Measurements from ENCODE around the gene ADARB2.
"Not testable (repeated sequence)": the region's sequence is repeated elsewhere in the genome, so short reads cannot be mapped to it uniquely, and the experiment has no call there.

ADARB2 gene

DNA sequence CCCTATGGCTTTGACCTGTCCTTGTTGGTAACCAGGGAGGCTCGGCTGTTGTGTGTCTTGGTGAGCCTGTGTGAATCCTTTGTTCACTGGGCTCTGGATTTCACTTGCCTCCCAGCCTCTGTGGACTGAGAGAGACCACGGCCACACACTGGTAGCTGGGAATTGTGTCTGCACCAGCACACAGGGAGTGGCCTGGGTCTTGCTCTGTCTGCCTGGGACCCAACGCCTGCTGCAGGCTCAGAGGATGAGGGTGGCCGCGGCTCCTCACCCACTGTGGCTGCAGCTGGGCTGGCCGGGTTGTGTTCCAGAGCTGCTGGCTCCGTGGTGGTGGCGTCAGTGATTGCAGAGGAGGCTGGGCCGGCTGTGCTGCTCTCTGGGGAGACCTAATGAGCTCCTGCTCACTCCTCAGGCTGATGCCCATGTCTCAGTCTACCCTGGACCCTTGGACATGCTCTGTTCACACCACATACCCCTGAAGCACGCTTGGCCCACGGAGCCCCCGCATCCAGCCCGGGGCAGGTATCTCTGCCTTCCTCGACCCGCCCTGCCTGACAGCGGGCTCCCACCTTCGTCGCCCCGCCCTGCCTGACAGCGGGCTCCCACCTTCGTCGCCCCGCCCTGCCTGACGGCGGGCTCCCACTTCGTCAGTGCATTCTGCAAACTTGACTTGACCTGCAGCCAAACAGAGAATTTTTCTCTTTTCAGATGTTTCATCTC, 328.5 kb downstream of the ADARB2 start:
- ATAC-seq (no peak), DNase-seq (no peak)

- DNase-seq, result no peak
- ATAC-seq, result no peak
Observed at GRCh38 chr10:1406967-1407945, 330.1 kb downstream of the ADARB2 start.

GRCh38 chr10:1406132-1406966, 331.0 kb downstream of the ADARB2 start:
- no peak for ATAC-seq

DNA sequence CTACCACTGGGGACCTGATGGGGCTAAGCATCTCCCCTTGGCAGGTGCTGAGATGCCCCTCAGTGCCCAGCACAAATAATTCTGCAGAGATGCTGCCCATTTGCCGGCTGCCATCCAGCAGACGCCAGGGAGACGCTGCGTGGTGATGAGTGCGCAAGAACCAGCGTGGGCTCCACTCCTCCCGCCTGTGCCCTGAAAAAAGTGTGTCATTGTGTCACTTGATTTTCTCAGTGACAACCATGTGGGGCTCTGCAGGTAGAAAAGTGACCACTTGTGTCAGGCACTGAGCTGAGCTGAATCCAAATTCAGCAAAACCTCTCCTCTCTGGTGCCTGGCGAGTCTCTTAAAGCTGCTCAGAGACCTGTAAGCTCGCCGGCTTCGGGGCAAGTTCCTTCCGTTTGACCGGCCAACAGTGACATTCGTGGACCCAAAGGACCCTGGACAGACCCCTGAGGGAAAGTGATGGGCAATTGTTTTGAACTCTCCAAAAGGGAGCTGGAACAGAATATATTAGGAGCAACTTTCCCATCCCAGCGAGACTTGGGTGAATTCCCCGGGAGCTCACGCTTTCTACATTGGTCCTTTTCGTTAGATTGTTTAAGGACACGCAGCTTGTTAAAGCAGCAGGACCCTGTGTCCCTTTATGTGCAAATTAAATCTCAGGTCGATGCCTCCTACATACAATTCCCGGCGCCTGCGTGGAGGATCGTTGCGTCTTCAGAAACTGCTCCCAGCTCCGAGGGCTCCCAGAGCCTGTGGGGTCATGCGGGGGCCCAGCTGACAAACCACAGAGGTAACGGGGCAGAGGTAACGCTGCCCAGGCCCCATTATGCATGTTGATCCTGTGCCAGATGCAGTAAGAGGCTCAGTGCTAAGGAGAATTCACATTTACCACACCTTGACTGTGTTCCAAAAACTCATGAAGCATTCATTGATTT, 332.7 kb downstream of the ADARB2 start:
- no peak for DNase-seq

More at GRCh38 chr10:1406132-1406966, 331.0 kb downstream of the ADARB2 start:
- DNase-seq, result no peak

GRCh38 chr10:1403508-1404322, 333.6 kb downstream of the ADARB2 start:
- DNase-seq (no peak), ATAC-seq (no peak)

More for the DNA sequence above, 332.7 kb downstream of the ADARB2 start:
- no peak for ATAC-seq

DNA sequence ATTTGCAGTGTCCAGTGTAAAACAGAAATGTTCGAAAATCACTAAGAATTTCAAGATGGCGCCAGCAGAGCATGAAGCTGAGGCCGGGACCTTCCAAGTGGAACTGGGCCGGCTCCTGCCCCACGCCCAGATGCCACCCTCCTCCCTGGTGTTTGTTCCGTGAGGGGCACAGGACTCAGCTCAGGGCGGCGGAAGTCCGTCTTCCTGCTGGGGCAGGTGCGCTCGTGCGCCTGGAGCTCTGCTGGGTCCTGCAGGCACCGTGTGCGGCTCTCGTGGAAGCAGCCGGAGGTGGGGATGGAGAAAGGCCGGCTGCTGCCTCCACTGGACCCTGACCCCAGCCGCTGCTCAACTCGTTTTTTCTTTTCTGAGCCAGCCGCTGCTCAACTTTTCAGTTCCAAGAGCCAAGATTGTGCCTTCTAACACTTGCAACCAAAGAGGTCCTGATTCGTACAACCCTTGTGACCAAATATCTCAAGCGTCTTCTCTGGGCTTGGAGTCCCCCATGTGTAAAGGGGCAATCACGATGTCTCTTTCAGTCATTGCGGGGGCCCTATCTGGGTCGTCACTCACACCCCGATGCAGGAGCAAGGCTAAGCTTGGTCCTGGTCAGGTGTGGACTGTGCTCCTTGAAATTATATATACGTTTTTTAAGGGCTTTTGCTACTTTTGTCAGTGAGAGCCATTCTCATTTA, 334.4 kb downstream of the ADARB2 start:
- no peak for DNase-seq
- no peak for ATAC-seq

DNA sequence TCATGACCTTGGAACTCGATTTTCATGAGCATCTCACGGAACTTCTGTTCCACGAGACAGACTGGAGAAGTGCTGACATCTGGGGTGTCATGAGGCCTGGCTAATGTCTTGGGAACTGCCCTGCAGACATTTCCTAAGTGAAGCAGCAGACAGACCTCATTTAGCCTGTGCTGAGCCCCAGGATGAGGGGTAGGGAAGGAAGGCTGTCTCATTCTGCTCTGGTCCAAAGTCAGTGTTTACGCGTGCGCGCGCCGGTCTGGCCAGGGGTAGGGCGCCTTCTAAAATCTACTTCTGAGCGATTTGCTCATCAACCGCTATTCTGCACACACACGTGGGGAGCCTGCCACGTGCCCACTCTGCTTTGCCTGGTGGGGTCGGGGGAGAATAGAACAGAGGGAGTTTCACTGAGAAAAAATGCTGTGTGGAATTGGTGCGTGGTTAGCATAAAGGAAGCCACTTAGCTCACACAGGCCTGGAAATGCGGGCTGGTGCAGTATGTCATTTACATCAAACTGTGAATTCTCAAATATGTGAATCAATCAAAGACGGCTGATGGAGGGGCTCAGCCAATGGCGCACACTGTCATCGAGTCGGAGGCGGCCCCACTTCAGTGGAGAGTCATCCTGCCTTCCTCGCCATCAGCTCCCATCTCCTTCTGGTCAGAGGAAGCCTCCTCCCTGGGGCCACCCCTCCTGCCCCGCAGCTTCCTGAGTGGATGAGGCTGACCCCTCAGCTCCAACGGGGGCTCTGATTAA, 335.1 kb downstream of the ADARB2 start:
- no peak for ATAC-seq
- no peak for DNase-seq

GRCh38 chr10:1401071-1401965, 336.0 kb downstream of the ADARB2 start:
- ATAC-seq (no peak), DNase-seq (no peak)

GRCh38 chr10:1400101-1401070, 336.9 kb downstream of the ADARB2 start:
- ATAC-seq, result no peak
- no peak for DNase-seq

- no peak for DNase-seq
- ATAC-seq, result no peak
Observed at GRCh38 chr10:1399431-1400100, 337.8 kb downstream of the ADARB2 start.

- ATAC-seq, result no peak
- DNase-seq, result no peak
Observed at GRCh38 chr10:1398626-1399410, 338.5 kb downstream of the ADARB2 start.

DNA sequence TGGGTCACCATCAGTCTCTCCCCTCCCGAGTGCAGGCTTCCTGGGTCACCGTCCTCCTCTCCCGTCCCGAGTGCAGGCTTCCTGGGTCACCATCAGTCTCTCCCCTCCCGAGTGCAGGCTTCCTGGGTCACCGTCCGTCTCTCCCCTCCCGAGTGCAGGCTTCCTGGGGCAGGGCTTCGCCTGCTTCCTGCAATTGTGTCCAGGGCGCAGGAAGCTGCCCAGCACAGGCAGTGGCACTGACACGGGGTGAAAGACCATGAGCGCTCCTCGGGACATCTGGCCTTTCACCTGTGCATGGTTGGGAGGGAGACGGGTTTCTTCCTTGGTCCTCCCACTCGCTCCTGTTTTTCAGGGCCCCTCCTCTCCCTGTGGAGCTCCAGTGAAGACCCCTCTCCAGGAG, 339.2 kb downstream of the ADARB2 start:
- not testable (repeated sequence) for ATAC-seq, DNase-seq

DNA sequence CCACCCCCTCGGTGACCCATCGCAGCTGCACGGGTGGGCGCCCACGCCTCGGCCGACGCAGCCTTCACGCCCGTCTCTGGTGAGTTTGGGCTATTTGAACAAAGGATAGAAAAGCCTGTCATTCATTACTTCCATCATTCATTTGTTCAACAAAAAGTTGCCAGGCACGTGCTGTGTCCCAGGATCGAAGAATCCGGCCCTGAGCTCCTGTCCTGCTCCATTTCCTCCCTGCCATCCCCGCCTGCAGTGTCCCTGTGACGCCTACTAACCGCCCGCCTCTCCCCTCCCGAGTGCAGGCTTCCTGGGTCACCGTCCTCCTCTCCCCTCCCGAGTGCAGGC, 341.1 kb downstream of the ADARB2 start:
- no peak for ATAC-seq
- no peak for DNase-seq

DNA sequence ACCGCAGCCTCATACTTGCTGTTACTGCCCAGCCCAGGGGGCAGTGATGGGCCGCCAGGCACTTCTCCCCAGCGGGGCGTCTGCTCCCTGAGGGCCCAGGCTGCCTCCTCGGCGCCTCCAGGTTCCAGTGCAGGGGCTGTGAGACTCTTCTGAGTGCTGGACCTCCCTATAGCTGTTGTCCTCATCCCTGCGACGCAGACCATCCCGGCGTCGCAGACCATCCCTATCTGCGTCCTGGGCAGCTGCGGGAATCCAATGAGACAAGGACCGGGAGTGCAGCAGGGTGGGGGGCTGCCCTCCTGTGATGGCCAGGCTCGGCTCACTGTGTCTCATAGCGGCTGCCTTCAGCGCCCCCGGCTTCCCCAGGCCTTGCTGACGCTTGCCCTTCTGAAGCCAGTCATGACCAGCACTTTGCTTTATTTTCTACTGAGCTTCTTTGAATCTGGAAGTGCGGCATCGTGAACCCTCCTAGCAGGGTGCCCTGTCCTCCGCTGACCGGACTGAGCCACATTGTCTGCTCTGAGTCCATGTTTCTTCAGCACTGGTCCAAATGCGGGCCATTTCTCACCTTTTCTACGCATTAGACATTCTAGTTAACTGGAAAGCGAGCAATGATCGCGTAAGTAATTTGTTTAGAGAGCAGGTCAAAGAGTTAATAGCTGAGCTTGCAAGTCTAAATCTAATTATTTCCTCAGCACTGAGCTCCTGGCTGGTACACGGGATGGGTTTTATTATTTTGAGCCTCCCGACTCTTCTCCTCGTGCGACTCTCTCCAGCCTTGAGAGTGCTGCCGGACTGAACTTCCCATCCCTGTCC, 341.6 kb downstream of the ADARB2 start:
- no peak for DNase-seq
- ATAC-seq, result no peak
